DND-41 (cell line): ENCODE measurements around the gene CLDN19.

Experiments
- ATAC-seq: fragments of 200-7000 bp; cut with Tn5 transposase; 3 replicates; pipeline ENCODE4 v1.9.1; 2021; ENCODE audit warnings: low read depth; ENCODE audit not compliant: insufficient read depth
- DNase-seq: peaks from one replicate; pipeline ENCODE4 v3.0.0-alpha.2; 2020
- H2AFZ ChIP-seq: 2 replicates; pipeline ENCODE4 v1.6.0; 2012; ENCODE audit warnings: low read depth, low read length
- H3K27ac ChIP-seq: 2 replicates; pipeline ENCODE4 v1.5.1; 2012; ENCODE audit warnings: low read length, inconsistent platforms
- H3K27me3 ChIP-seq: fragments of 200-600 bp; sonication (generic); 2 replicates; pipeline ENCODE4 v1.6.0; 2012; ENCODE audit warnings: low read length, mild to moderate bottlenecking, inconsistent platforms; ENCODE audit not compliant: insufficient read depth, poor library complexity
- H3K36me3 ChIP-seq: 2 replicates; pipeline ENCODE4 v1.5.1; 2012; ENCODE audit warnings: low read length, inconsistent platforms; ENCODE audit not compliant: insufficient read depth
- H3K4me1 ChIP-seq: 2 replicates; pipeline ENCODE4 v1.5.1; 2012; ENCODE audit warnings: mild to moderate bottlenecking, low read length; ENCODE audit not compliant: insufficient read depth
- H3K4me2 ChIP-seq: 2 replicates; pipeline ENCODE4 v1.6.0; 2012; ENCODE audit warnings: mild to moderate bottlenecking, moderate library complexity, low read length, inconsistent platforms; ENCODE audit not compliant: insufficient read depth
- H3K4me3 ChIP-seq, 2 experiments: fragments of 200-600 bp in 1 of 2; shearing (Covaris generic) in 1 of 2; 2 replicates each; pipeline ENCODE4 v1.5.1; 2012 to 2016; ENCODE audit warnings: inconsistent platforms in 2 of 2, low read length in 2 of 2, mild to moderate bottlenecking in 2 of 2, low read depth in 1 of 2, moderate library complexity in 1 of 2
- H3K79me2 ChIP-seq: 2 replicates; pipeline ENCODE4 v1.6.0; 2012; ENCODE audit warnings: low read length, inconsistent platforms; ENCODE audit not compliant: insufficient read depth
- H3K9ac ChIP-seq: 2 replicates; pipeline ENCODE4 v1.6.0; 2012; ENCODE audit warnings: low read depth, mild to moderate bottlenecking, inconsistent platforms, low read length, moderate library complexity
- H3K9me3 ChIP-seq: 2 replicates; pipeline ENCODE4 v1.5.1; 2012; ENCODE audit warnings: low read length, moderate library complexity, mild to moderate bottlenecking, inconsistent platforms; ENCODE audit not compliant: insufficient read depth, severe bottlenecking
- H4K20me1 ChIP-seq: 2 replicates; pipeline ENCODE4 v1.6.0; 2012; ENCODE audit warnings: low read length; ENCODE audit not compliant: insufficient read depth
- CTCF ChIP-seq: IDR thresholded peaks from 2 replicates; pipeline ENCODE4 v1.5.1; 2012; ENCODE audit warnings: borderline replicate concordance, low read length, moderate library complexity, mild to moderate bottlenecking; ENCODE audit not compliant: poor library complexity, severe bottlenecking; ENCODE audit errors: extremely low read depth
- EZH2 ChIP-seq: IDR thresholded peaks from 3 replicates; pipeline ENCODE4 v1.6.1; 2012; ENCODE audit warnings: borderline replicate concordance, low read depth, mild to moderate bottlenecking, moderate library complexity, low read length, inconsistent platforms; ENCODE audit not compliant: severe bottlenecking

CLDN19 gene

GRCh38 chr1:42691157-42691498 lies 48.9 kb downstream of the CLDN19 start:
- H4K20me1 ChIP-seq = peaks cover 97% of the 10 kb centered on the region
- peaks cover 28% of the 10 kb centered on the region for H3K4me1 ChIP-seq
- H3K9me3 ChIP-seq = no peaks in the 10 kb centered on the region
- peak overlapping the region; percentile 45 for H3K4me2 ChIP-seq
- H2AFZ ChIP-seq = no peak overlapping the region
- DNase-seq (no peak), ATAC-seq (no peak)
- peaks cover 100% of the 10 kb centered on the region for H3K79me2 ChIP-seq
- no peaks in the 10 kb centered on the region for H3K27me3 ChIP-seq
- no peak overlapping the region for H3K4me3 ChIP-seq
- no peak overlapping the region for H3K9ac ChIP-seq
- no peak for TF ChIP-seq EZH2
- no peak for TF ChIP-seq CTCF
- H3K27ac ChIP-seq = no peak overlapping the region
- peaks cover 91% of the 10 kb centered on the region for H3K36me3 ChIP-seq

GRCh38 chr1:42690477-42691156 lies 49.4 kb downstream of the CLDN19 start:
- H3K36me3 ChIP-seq = peaks cover 91% of the 10 kb centered on the region
- peaks cover 100% of the 10 kb centered on the region for H3K79me2 ChIP-seq
- H3K27ac ChIP-seq = no peak overlapping the region
- H2AFZ ChIP-seq = no peak overlapping the region
- peaks cover 97% of the 10 kb centered on the region for H4K20me1 ChIP-seq
- H3K27me3 ChIP-seq = no peaks in the 10 kb centered on the region
- TF ChIP-seq EZH2 (no peak), CTCF (peak; percentile 7)
- H3K4me1 ChIP-seq = peaks cover 33% of the 10 kb centered on the region
- no peaks in the 10 kb centered on the region for H3K9me3 ChIP-seq
- no peak overlapping the region for H3K4me3 ChIP-seq
- no peak overlapping the region for H3K9ac ChIP-seq
- peak overlapping the region; percentile 45 for H3K4me2 ChIP-seq
- no peak for DNase-seq
- ATAC-seq = peak; percentile 34; the same call in 1 of the 3 replicates

GRCh38 chr1:42689912-42690311 lies 50.1 kb downstream of the CLDN19 start:
- TF ChIP-seq CTCF = no peak
- no peak for TF ChIP-seq EZH2
- DNase-seq (no peak), ATAC-seq (no peak)
- Histone ChIP-seq H4K20me1 (peaks cover 97% of the 10 kb centered on the region), H3K4me1 (peaks cover 40% of the 10 kb centered on the region), H2AFZ (no peak overlapping the region), H3K27me3 (no peaks in the 10 kb centered on the region), H3K79me2 (peaks cover 100% of the 10 kb centered on the region), H3K27ac (no peak overlapping the region), H3K4me2 (peak overlapping the region; percentile 6; the same call in 1 of the 2 replicates), H3K4me3 (no peak overlapping the region), H3K36me3 (peaks cover 91% of the 10 kb centered on the region), H3K9me3 (no peaks in the 10 kb centered on the region), H3K9ac (no peak overlapping the region)

- Histone ChIP-seq H2AFZ (no peak overlapping the region), H4K20me1 (peaks cover 83% of the 10 kb centered on the region), H3K9ac (no peak overlapping the region), H3K4me2 (peak overlapping the region; percentile 93), H3K9me3 (no peaks in the 10 kb centered on the region), H3K4me3 (peak overlapping the region in 1 of 2 experiments; percentile 74; a peak in 2 of 4 replicates), H3K79me2 (peaks cover 94% of the 10 kb centered on the region), H3K27me3 (no peaks in the 10 kb centered on the region), H3K27ac (no peak overlapping the region), H3K36me3 (peaks cover 76% of the 10 kb centered on the region), H3K4me1 (peaks cover 57% of the 10 kb centered on the region)
- TF ChIP-seq EZH2 (no peak), CTCF (no peak)
- no peak for ATAC-seq
- DNase-seq = no peak
These were observed 53.6 kb downstream of the CLDN19 start for GRCh38 chr1:42686418-42686817.
